ENCODE data around the gene SDC3.

DNA sequence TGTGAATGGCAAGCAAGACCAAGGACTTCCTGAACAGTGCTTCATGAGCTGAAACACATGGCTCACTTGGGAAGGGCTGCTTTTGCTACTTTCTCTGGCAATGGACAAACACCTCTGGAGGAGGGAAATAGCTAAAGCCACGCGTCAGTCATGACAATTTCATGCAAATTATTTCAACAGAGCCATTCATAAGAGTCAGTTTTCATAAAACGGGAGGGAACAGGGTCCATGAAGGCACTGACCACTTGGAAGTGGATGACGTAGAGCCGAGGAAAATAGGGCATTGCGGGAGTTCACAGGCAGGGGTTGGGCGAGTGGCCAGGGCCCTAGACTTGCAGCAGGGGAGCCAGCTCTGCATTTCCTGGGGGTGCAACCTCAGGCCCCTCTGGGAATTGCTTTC, 43.9 kb downstream of the SDC3 start:
- TF ChIP-seq, protein P1, sequence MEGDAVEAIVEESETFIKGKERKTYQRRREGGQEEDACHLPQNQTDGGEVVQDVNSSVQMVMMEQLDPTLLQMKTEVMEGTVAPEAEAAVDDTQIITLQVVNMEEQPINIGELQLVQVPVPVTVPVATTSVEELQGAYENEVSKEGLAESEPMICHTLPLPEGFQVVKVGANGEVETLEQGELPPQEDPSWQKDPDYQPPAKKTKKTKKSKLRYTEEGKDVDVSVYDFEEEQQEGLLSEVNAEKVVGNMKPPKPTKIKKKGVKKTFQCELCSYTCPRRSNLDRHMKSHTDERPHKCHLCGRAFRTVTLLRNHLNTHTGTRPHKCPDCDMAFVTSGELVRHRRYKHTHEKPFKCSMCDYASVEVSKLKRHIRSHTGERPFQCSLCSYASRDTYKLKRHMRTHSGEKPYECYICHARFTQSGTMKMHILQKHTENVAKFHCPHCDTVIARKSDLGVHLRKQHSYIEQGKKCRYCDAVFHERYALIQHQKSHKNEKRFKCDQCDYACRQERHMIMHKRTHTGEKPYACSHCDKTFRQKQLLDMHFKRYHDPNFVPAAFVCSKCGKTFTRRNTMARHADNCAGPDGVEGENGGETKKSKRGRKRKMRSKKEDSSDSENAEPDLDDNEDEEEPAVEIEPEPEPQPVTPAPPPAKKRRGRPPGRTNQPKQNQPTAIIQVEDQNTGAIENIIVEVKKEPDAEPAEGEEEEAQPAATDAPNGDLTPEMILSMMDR (IDR thresholded peaks at IDR 0.05): no peak
- TF ChIP-seq POLR2A (IDR thresholded peaks at IDR 0.05): no peak

Measured in right lobe of liver (tissue), 4 donors.